Neural progenitor cell (in vitro differentiated cells): ENCODE measurements around the gene ERCC1.

Source experiments
- EZH2 ChIP-seq: fragments of 200-600 bp; sonication (generic); IDR thresholded peaks from 2 replicates; pipeline ENCODE4 v1.6.1; 2017; ENCODE audit warnings: antibody characterized with exemption, mild to moderate bottlenecking, moderate library complexity
- EZH2phosphoT487 ChIP-seq: fragments of 200-600 bp; sonication (generic); IDR thresholded peaks from 2 replicates; pipeline ENCODE4 v1.6.1; 2017; ENCODE audit warnings: antibody characterized with exemption
- TF ChIP-seq, protein P1 (sequence below): fragments of 200-600 bp; sonication (generic); IDR thresholded peaks from 2 replicates; pipeline ENCODE4 v1.5.1; 2017; ENCODE audit warnings: antibody characterized with exemption, mild to moderate bottlenecking

DNA sequence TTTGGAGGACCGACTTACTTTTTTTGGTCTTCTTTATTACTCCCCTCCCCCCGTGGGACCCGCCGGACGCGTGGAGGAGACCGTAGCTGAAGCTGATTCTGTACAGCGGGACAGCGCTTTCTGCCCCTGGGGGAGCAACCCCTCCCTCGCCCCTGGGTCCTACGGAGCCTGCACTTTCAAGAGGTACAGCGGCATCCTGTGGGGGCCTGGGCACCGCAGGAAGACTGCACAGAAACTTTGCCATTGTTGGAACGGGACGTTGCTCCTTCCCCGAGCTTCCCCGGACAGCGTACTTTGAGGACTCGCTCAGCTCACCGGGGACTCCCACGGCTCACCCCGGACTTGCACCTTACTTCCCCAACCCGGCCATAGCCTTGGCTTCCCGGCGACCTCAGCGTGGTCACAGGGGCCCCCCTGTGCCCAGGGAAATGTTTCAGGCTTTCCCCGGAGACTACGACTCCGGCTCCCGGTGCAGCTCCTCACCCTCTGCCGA lies 44.5 kb upstream of the ERCC1 start:
- TF ChIP-seq, protein P1, sequence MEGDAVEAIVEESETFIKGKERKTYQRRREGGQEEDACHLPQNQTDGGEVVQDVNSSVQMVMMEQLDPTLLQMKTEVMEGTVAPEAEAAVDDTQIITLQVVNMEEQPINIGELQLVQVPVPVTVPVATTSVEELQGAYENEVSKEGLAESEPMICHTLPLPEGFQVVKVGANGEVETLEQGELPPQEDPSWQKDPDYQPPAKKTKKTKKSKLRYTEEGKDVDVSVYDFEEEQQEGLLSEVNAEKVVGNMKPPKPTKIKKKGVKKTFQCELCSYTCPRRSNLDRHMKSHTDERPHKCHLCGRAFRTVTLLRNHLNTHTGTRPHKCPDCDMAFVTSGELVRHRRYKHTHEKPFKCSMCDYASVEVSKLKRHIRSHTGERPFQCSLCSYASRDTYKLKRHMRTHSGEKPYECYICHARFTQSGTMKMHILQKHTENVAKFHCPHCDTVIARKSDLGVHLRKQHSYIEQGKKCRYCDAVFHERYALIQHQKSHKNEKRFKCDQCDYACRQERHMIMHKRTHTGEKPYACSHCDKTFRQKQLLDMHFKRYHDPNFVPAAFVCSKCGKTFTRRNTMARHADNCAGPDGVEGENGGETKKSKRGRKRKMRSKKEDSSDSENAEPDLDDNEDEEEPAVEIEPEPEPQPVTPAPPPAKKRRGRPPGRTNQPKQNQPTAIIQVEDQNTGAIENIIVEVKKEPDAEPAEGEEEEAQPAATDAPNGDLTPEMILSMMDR, result no peak
- no peak for TF ChIP-seq EZH2
- no peak for TF ChIP-seq EZH2phosphoT487
